Head of caudate nucleus (tissue), 42 donors: Measurements from ENCODE around the gene HOXA4.

Experiments used
- DNase-seq, 42 donors: peaks; one replicate each; pipeline versions ENCODE4 v3.0.0 to v3.0.0-alpha.2; 2020 to 2021; ENCODE audit warnings: mixed read lengths in 7 of 42
- intact Hi-C: fragments of 100-400 bp; cut with DNase I; formaldehyde crosslinking; loops from one replicate; pipeline ENCODE4 v1.15.0; 2022

The HOXA4 gene

GRCh38 chr7:27103489-27104226 lies 26.9 kb downstream of the HOXA4 start:
- intact Hi-C loops, result no loop called here
- DNase-seq, result no peak

- intact Hi-C loops, result no loop called here
- DNase-seq, result no peak
Measured at GRCh38 chr7:27102581-27103442, 27.7 kb downstream of the HOXA4 start, which contains the start of gene HOXA2. Gene HOXA2 (minus strand): TSS chr7:27102683. CDS start chr7:27102500, 183 bp downstream.

GRCh38 chr7:27101957-27102580 lies 28.5 kb downstream of the HOXA4 start:
- intact Hi-C loops, result no loop called here
- DNase-seq, result no peak

DNA sequence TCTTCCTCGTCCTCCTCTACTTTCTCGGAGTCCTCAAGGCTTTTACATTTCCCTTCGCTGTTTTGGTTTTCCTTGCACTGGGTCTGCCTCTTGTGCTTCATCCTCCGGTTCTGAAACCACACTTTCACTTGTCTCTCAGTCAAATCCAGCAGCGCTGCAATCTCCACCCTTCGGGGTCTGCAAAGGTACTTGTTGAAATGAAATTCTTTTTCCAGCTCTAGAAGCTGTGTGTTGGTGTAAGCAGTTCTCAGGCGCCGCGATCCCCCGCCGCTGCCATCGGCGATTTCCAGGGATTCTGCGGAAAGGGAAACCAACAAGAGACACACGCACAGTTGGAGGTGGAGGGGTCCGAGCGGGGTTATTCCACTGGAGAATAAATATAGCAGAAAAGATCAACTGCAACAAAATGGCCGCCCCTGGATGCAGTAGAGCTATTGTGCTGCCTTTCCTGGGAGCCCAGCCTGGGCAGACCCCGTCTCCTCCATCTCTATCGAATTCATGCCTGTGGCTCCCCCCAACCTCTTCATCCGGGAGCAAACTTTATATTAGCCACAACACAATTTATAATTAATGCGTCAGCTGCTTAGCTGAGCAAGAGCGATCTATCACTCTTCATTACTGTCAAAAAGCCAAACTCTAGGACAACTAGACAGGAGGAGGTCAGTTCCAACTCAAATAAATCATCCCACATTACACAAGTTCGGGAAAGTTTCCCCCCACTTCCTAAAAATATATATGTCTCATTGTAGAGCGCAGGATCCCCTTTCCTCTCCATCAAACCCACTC lies 29.2 kb downstream of the HOXA4 start:
- intact Hi-C loops, result no loop called here
- DNase-seq, result no peak

DNA sequence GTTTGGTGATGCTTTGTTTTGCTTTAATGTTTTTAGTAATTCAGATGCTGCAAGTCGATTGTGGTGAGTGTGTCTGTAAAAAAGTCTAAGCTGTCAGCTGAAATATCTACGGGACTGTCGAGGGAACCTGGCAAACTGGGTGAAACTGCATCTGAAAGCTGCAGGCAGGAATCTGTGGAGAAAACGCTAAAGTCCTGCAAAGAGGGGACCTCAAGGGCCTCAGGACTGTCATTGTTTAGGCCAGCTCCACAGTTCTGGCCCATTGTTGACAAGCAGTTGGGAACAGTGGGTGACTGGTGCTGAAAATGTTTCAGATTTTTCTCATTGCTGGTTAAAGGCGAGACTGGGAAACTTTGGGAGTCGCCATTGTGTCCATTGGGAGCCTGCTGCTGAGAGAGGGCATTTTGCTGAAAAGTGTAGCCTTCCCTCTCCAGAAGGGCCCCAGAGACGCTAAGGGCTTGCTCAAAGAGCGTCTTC lies 29.8 kb downstream of the HOXA4 start:
- intact Hi-C loops, result no loop called here
- DNase-seq, result no peak

GRCh38 chr7:27099453-27100370 lies 30.8 kb downstream of the HOXA4 start:
- no peak for DNase-seq
- intact Hi-C loops, result no loop called here

DNA sequence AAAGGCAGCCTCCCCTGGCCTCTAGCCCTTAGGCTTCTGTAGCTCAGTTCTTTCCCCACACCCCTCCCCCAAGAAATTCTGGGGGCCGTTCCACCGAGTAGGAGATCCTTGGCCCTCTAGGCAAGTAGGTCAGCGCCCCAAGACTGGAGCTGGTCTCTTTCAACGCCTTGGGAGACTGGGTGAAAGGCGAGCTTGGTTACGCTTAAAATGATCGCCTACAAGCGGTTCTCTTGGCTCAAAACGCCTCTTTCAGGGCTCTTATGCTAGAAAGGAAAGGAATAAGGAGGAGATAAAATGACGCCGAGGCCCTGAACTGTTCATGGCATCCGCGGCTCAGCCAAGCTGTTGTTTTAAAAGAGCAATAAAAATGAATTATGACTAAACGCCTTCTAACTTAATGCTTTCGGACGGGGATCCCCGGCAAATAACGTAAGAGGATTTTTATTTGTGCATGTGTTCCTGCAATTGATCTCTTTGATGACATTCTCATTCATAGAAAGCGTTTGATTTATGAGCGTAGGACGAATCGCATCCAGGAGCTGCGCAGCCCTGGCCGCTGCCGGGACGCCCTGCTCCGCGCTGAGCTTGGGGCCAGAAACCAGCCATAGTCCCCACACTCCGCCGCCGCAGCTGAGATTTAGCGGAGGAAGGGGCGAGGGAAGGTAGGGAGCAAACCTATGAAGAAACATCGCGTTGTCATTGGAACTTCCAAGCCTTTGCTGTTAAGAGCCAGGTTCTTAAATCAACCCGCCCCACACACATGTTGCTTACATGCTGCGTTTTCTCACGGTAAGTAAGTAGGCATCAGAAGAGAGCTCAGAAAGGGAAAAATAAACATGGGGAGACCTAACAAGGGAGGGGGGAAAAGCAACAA lies 31.7 kb downstream of the HOXA4 start:
- no peak for DNase-seq
- intact Hi-C loops, result no loop called here

DNA sequence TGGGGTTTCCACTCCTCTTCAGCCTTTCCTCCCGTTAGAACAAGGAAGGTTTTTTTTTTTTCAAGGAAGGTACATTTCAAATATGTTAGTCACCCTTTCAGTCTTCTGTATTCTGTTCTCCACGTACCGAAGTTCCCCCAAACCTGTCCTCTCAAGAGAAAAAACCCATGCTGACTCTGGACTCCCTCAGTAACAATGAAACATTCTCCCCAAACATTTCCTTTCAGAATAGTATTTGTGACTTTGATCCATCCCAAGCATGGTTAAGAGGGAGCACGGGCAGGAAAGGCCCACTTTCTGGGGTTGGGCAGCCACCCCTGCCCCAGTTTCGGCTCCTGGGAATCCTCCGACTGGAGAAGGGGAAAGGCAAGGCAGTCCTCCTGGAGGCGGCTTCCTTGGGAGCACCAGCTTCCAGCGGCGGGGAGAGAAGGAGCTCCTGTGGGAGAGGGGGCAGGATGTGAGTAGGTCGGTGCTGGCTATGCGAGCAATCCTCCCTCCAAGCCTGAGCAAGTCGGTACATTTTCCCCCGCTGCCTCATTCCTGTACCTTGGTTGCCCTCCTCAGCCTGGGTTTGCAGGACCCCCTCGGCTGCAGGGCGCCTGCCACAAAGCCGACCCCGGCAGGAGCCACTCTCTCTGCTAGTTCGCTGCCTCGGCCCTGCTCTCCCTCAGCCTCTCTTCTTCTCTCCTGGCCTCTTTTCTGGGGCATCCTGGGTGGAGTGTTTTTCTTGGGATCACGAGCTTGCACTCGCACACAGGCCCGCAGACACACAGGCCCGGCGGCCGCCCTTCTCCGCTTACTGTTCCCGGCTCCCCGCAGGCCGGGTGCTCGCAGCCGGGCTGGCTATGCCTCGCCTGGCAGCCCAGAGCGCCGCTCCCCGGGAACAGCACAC lies 32.6 kb downstream of the HOXA4 start:
- intact Hi-C loops, result no loop called here
- no peak for DNase-seq

- intact Hi-C loops, result no loop called here
- DNase-seq, result no peak
Measured at GRCh38 chr7:27096768-27097514, 33.6 kb downstream of the HOXA4 start.

DNA sequence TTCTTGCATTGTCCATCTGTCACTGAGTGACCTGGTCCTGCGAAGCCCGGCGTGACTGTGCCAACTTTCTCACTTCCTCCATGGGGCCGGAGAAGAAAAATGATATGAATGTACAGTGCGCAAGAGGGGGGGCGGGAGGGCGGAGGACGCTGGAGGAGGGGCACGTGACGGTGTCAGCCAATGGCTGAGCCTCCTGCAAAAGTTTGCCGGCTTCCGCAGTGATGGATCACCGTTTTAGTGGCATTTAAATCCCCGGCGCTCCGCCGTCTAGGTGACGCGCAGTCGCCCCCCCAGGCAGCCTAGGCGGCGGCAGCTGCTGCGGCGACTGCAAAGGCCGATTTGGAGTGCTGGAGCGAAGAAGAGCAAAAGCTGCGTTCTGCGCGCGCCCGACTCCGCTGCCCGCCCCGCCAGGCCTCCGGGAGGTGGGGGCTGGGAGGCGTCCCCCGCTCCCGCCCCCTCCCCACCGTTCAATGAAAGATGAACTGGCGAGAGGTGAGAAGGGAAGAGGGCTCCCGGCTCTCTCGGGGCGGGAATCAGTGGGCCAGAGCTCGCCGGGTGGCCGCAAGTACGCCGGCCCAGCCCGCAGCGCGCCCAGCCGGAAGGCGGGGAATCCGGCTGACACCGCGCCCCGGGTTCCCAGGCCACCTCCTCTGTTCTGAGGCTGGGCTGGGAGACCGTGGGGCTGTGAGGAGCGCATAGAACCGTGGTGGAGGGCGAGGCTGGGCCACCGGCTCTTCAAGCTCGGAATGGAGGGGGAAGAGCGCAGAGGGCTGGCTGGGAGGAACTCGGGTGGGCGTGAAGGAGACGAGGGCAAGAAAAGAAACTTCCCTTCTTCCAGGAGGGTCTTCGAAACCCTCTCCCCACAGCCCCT lies 34.4 kb downstream of the HOXA4 start, which contains the start of gene HOXA1:
Gene HOXA1 (minus strand): TSS at position 104 of the 871 bp plus-strand sequence. CDS start 88 bp downstream, at position 16.
- intact Hi-C loops, result no loop called here

DNA sequence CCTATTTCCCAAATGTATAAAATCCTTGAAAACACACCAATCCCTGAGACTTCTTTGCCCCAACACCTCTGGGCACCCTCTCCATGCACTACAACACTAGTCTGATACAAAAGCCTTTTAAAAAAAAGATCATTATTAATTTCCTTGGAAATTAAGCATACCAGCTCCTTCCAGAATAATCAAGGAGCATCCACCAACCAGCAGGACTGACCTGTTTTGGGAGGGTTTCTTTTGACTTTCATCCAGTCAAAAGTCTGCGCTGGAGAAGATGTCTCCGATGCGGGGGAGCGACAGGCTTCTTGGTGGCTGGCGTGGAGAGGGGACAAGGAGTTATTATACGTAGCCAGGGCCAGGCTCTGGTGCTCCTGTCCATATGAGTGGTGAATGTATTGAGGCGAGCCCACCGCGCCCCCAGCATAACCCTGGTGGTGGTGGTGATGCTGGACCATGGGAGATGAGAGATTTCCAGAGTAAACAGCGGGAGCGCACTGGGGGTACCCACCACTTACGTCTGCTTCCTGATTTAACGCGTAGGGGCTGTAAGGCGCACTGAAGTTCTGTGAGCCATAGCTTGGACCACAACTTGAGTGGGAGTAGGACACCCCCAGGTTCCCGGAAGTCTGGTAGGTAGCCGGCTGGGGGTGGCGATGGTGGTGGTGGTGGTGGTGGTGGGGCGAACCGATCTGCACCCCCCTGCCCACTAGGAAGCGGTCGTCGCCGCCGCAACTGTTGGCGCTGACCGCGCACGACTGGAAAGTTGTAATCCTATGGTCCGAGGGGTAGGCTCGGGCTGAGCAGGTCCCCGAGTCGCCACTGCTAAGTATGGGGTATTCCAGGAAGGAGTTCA lies 35.3 kb downstream of the HOXA4 start:
- no peak for DNase-seq
- intact Hi-C loops, result no loop called here

More for the DNA sequence above, 34.4 kb downstream of the HOXA4 start, which contains the start of gene HOXA1:
- DNase-seq, result peak in 23 of 42 donors; percentile 10 to 51 (median 29)

DNA sequence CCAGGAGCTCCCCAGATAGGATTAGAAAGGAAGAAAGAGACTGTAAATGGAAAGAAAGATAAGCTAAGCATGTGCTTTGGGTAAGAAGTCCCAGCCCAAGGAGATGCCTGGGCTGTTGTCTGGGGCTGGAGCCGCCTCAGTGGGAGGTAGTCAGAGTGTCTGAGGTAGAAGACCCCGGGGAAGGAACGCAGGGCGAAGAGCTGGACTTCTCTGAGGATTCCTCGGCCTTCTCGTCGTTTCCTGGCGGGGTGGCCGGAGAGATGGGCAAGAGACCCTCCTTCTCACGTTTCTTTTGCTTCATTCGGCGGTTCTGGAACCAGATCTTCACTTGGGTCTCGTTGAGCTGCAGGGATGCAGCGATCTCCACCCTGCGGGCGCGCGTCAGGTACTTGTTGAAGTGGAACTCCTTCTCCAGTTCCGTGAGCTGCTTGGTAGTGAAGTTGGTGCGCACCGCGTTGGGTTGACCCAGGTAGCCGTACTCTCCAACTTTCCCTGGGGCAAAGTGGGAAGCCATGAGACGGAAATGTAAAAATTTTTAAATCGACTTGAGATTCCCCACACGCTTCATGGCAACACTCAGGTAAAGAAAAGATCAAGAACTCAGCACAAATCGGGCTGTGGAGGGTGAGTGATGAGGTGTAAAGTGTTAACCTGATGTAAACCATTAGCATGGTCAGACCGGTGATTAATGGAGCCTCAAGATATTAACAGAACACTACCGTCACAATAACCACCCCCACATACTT lies 36.1 kb downstream of the HOXA4 start:
- no peak for DNase-seq
- intact Hi-C loops, result no loop called here
